Activated CD8-positive, alpha-beta memory T cell treated with anti-CD3 and anti-CD28 coated beads for 4 hours (primary cell): ENCODE results near the gene WFDC6.

Experiments used
- DNase-seq, 2 donors: peaks; one replicate each; pipeline ENCODE4 v3.0.0-alpha.2; 2020; ENCODE audit warnings: low read depth in 2 of 2

Gene WFDC6

GRCh38 chr20:45515147-45515913 is 24.0 kb downstream of the WFDC6 start, which contains the start of gene SPINT3:
Gene SPINT3, minus strand, starts transcription at chr20:45515622. Its CDS starts 14 bp downstream, at chr20:45515608.
- no peak for DNase-seq

DNA sequence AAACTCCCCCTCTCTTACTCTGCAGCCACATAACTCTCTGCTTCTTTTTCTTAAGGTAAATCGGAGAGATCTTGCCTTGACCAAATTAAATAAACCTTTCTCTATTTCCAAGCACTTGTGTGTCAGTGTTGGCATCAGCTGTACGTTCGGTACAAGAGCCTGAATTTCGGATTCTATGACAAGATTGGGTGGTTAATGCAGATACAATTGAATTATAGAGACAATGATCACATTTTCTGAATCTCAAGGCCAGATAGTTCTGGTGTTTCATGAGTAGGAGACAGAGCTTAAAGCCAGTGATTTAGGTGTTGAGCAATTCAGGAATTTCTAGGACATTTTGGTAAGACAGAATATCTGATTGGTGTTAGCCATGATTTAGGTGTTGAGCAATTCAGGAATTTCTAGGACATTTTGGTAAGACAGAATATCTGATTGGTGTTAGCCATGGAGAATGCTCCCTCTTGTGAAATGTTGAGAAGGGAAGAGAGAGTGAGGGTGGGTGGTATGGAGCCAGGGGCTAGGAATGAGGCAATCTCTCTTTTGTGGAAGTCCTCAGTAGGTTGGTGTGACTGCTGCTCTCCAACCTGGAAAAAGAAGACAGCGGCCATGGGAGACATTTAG is 28.9 kb downstream of the WFDC6 start:
- no peak for DNase-seq

GRCh38 chr20:45509091-45509490 is 30.2 kb downstream of the WFDC6 start:
- no peak for DNase-seq

DNA sequence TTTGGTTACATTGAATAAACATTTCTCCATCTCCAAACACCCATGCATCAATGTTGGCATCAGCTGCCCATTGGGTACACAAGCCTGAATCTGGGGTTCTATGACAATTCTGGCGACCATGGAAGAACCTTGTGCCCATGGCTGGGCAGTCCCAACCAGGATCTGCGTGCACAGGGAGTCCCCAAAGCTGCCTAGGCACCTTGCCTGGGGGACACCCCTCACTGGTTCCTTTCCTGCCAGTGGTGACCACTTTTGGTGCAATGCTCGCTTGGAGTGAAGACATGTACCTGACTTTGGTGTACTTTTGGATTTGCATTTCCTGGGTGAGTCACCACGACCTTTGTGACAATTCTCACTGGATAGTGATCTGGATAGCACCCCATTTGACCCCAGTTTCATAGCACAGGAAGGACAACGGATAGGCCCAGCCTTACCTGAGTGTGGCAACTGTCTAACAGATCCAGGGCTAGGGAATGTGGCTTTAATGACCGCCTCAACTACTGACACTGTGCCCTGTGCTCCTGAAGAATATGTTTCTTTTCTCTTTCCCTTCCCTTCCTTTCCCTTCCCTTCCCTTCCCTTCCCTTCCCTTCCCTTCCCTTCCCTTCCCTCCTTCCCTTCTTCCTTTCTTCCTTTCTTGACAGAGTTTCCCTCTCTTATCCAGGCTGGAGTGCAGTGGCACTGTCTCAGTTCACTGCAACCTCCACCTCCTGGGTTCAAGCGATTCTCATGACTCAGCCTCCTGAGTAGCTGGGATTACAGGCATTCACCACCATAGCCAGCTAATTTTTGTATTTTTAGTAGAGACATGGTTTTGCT is 31.0 kb downstream of the WFDC6 start:
- no peak for DNase-seq

GRCh38 chr20:45507011-45507820 is 32.1 kb downstream of the WFDC6 start:
- no peak for DNase-seq

DNA sequence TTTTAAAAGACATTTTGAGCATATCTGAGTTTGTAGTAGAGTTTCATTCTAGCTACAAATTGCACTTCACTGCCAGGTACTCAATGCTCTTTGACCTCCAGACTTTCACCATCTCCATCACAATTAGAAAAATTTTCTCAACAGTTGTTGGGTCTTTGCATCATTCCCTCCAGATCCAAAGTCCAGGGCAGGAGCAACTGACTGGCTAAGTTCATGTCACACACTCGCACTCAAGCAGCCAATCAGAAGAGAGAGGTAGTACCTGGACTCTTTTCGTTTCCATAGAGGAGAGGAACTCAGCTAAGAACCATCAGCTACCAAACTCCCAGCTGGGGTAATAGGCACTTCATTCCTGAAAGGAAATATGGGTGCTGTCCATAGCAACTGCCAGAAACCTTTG is 32.9 kb downstream of the WFDC6 start:
- no peak for DNase-seq

GRCh38 chr20:45503403-45503802 is 35.9 kb downstream of the WFDC6 start:
- DNase-seq: no peak

GRCh38 chr20:45502561-45502960 is 36.7 kb downstream of the WFDC6 start:
- DNase-seq: no peak

DNA sequence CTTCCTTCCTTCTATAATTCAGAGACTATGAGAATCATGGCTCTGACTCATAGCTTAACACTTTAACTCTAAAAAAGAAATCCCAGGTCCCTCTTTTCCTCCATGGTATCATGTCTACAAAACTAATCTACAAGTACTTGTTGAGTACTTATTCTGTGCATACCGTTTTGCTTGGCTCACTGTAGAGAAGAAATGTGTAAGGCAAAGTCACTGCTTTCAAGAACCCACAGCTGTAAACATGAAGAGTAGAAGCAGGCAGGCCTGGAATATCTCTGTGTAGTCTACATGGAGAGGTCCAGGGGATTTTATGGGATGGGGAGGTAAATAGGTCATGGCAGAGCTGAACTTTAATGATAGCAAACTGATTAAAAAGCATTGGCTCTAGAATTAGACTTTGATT is 37.7 kb downstream of the WFDC6 start:
- DNase-seq: no peak

DNA sequence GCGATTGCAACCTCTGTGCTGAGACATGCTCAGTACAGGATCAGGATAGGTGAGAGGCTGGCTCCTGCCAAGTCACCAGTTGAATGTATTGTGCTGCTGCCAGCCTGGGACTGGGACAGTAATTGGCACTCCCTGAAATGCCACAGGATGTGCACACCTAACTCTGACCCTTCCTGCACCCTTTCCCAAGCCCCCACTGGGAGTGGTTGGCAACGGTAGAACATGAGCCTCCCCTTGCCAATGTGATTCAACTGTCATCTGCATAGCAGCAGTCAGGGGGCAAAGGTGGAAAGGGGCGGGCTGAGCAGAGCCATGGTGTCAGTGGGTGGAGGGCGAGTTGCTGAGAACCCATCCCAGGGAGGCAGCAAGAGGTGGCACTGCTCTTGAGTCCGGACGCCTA is 39.3 kb downstream of the WFDC6 start:
- DNase-seq: no peak

DNA sequence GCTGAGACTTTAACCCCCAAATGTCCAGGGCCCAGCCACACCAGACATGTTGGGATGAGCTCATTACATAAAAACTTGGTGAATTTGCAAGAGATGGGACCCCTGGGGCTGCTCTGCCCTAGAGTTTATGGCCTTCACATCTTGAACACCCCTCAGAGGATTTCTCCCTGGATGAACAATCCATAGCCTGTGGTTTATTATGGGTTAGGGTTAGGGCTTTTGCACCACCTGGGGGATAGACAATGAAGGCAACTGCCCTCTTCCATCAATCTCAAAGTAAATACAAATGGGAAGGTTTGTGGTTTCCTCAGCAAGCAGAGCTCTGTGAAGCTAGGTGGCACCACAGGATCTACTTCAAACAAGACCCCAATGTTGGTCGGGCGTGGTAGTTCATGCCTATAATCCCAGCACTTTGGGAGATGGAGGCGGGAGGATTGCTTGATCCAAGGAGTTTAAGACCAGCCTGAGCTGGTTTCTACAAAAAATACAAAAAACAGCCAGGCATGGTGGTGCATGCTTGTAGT is 41.2 kb downstream of the WFDC6 start:
- no peak for DNase-seq

DNA sequence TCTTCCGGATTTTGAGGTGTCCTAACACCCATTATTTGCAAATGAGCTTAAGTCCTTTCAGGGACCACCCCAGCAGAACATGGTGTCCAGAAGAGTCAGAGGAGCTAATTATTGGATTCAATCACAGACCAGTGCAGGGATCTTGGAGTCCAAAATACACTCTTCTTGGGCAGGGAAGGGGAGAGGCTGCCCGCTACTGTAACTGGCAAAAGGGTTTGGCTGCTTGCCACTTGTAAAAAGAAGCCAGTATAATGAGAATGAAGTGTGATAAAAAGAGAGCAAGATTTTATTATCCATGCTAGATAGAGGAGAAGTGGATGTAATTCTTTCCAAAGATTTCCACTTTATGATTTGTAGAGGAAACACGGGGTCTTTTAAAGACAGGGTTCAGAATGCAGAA is 43.1 kb downstream of the WFDC6 start:
- DNase-seq: no peak

DNA sequence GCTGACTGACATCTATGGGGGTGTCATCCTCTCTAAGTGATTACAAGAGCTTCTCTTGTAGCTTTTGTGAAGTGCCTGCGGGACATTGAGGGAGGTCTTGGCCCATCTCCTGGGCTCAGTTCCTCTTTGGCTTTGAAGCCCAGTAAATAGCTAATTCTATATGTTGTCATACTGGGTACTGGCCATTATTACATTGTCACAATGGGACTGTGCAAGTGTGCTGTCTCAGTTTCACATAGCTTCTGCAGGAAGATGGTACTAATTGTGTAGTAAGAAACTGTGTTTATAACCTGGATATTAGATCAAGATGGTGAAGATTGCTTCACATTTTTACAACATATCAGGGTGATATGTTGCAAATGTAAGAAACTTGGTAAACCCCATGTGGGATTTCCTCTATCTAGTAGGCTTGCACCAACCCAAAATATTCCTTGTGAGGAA is 43.8 kb downstream of the WFDC6 start:
- no peak for DNase-seq

DNA sequence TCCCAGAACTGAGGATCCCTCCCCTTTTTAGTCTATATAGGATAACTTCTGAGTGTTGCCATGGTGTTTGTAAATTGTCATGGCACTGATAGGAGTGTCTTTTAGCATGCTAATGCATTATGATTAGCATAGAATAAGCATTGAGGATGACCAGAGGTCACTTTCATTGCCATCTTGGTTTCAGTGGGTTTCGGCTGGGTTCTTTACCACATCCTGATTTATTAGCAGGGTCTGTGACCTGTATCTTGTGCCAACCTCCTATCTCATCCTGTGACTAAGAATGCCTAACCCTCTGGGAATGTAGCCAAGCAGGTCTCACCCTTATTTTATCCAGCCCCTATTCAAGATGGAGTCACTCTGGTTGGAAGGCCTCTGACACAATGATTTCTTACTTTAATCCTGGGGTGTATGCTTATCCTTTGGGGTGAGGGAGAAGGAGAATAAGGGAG is 50.2 kb downstream of the WFDC6 start:
- DNase-seq: no peak

DNA sequence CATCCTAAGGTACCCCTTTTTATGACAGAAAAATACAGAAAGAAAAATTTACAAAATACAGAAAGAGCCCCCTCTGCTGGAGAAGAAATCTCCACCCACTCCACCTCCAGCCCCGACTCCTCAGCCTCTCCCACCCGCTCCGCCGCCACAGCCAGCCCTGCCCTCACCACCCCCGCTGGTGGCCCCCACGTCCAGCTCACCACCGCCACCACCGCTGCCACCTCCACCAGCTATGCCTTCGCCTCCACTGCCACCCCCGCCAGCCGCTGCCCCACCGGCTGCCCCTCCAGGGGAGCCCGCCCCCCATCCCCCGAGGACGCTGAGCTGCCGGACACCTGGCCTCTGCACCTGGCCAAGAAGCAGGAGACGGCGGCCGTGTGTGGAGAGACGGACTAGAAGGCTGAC is 52.0 kb downstream of the WFDC6 start:
- DNase-seq: no peak

GRCh38 chr20:45485388-45485787 is 53.9 kb downstream of the WFDC6 start:
- DNase-seq: no peak

- DNase-seq: no peak
Observed at GRCh38 chr20:45484676-45485075, 54.6 kb downstream of the WFDC6 start.
